ENCODE measurements around the gene IRGC. TPM values are rescaled to one million over a fixed set of nuclear protein-coding genes. Genes with fewer than 3 reads are reported as not detected.

IRGC gene
- total RNA-seq, 4 donors from 2014 or later, result not detected

- ATAC-seq (ENCODE audit: low FRiP score), result peak; percentile 12
- no peak for DNase-seq (ENCODE audit: low spot score)
- no peak for TF ChIP-seq CTCF (IDR thresholded peaks at IDR 0.05)
Observed at GRCh38 chr19:43699506-43700394, 16.1 kb upstream of the IRGC start.

GRCh38 chr19:43700395-43701000 is 15.4 kb upstream of the IRGC start:
- no peak for TF ChIP-seq CTCF (IDR thresholded peaks at IDR 0.05)
- peak; percentile 38 for ATAC-seq (ENCODE audit: low FRiP score)
- peak; percentile 35 for DNase-seq (ENCODE audit: low spot score)

- ATAC-seq (ENCODE audit: low FRiP score) (no peak), DNase-seq (ENCODE audit: low spot score) (no peak)
- no peak for TF ChIP-seq CTCF (IDR thresholded peaks at IDR 0.05)
Observed at GRCh38 chr19:43704002-43704705, 11.7 kb upstream of the IRGC start.

- TF ChIP-seq CTCF (IDR thresholded peaks at IDR 0.05), result no peak
- ATAC-seq (ENCODE audit: low FRiP score), result no peak
- no peak for DNase-seq (ENCODE audit: low spot score)
Observed at GRCh38 chr19:43705729-43706128, 10.1 kb upstream of the IRGC start.

- DNase-seq (ENCODE audit: low spot score) (no peak), ATAC-seq (ENCODE audit: low FRiP score) (no peak)
- TF ChIP-seq CTCF (IDR thresholded peaks at IDR 0.05), result no peak
Observed at GRCh38 chr19:43707158-43707712, 8.6 kb upstream of the IRGC start.

- no peak for TF ChIP-seq CTCF (IDR thresholded peaks at IDR 0.05)
- DNase-seq (ENCODE audit: low spot score) (no peak), ATAC-seq (ENCODE audit: low FRiP score) (no peak)
Observed at GRCh38 chr19:43708716-43709115, 7.2 kb upstream of the IRGC start.

Measured in omental fat pad (tissue), 4 donors.